GM21737 (cell line): ENCODE measurements around the gene SPRED2.
A peak's percentile ranks its signal among the peaks of the same experiment; 100 is the strongest.

Experiments used
- ATAC-seq: cut with Tn5 transposase; IDR thresholded peaks from one replicate; pipeline ENCODE4 v1.9.1; 2021; ENCODE audit warnings: mild to moderate bottlenecking, moderate library complexity; ENCODE audit not compliant: unreplicated experiment

SPRED2 gene

GRCh38 chr2:65388596-65389390 is 43.6 kb downstream of the SPRED2 start:
- no peak for ATAC-seq

GRCh38 chr2:65388051-65388531 is 44.3 kb downstream of the SPRED2 start:
- ATAC-seq: peak; percentile 57

GRCh38 chr2:65386989-65387388 is 45.4 kb downstream of the SPRED2 start:
- ATAC-seq: no peak

- no peak for ATAC-seq
Observed at GRCh38 chr2:65386344-65386743, 46.1 kb downstream of the SPRED2 start.

GRCh38 chr2:65383541-65384488 is 48.6 kb downstream of the SPRED2 start:
- ATAC-seq: no peak

- ATAC-seq: peak; percentile 70
Observed at GRCh38 chr2:65382776-65383357, 49.5 kb downstream of the SPRED2 start.

- ATAC-seq: no peak
Observed at GRCh38 chr2:65382323-65382722, 50.1 kb downstream of the SPRED2 start.

GRCh38 chr2:65381607-65382051 is 50.8 kb downstream of the SPRED2 start:
- ATAC-seq: no peak

- ATAC-seq: no peak
Observed at GRCh38 chr2:65380255-65380654, 52.1 kb downstream of the SPRED2 start.

GRCh38 chr2:65379721-65380171 is 52.7 kb downstream of the SPRED2 start:
- no peak for ATAC-seq

GRCh38 chr2:65379223-65379622 is 53.2 kb downstream of the SPRED2 start:
- ATAC-seq: no peak

- no peak for ATAC-seq
Observed at GRCh38 chr2:65378290-65378689, 54.1 kb downstream of the SPRED2 start.

- no peak for ATAC-seq
Observed at GRCh38 chr2:65377556-65378192, 54.7 kb downstream of the SPRED2 start.

- no peak for ATAC-seq
Observed at GRCh38 chr2:65375723-65376122, 56.7 kb downstream of the SPRED2 start.

- no peak for ATAC-seq
Observed at GRCh38 chr2:65374999-65375398, 57.4 kb downstream of the SPRED2 start.

- no peak for ATAC-seq
Observed at GRCh38 chr2:65374575-65374974, 57.8 kb downstream of the SPRED2 start.

GRCh38 chr2:65373365-65373918 is 59.0 kb downstream of the SPRED2 start:
- no peak for ATAC-seq

- ATAC-seq: no peak
Observed at GRCh38 chr2:65372619-65373018, 59.8 kb downstream of the SPRED2 start.

GRCh38 chr2:65371074-65371434 is 61.3 kb downstream of the SPRED2 start:
- ATAC-seq: no peak

GRCh38 chr2:65370387-65371073 is 61.9 kb downstream of the SPRED2 start:
- no peak for ATAC-seq
